Adrenal gland (tissue), 12 donors: ENCODE measurements around the gene HIBADH. TPM values are rescaled to one million over a fixed set of nuclear protein-coding genes. Genes with fewer than 3 reads are reported as not detected.

Experiments
- DNase-seq, 7 donors: peaks; one replicate each; pipeline ENCODE4 v3.0.0-alpha.2; 2019 to 2020
- H3K27ac ChIP-seq, 5 donors: fragments of 200-600 bp; sonication (generic) in 4 of 5; 1 replicate in 3 of 5; 2 replicates in 2 of 5; pipeline versions ENCODE4 v1.5.1 to v1.8.0; 2016 to 2020; ENCODE audit warnings: mild to moderate bottlenecking in 1 of 5
- H3K27me3 ChIP-seq: fragments of 200-600 bp; 2 replicates; pipeline ENCODE4 v1.8.0; 2021
- H3K36me3 ChIP-seq, 2 donors: fragments of 200-600 bp; replicated peaks in 1 of 2; 1 replicate in 1 of 2; 2 replicates in 1 of 2; pipeline versions ENCODE4 v1.5.1 to v1.8.0; 2018 to 2022
- H3K4me1 ChIP-seq, 2 donors: fragments of 200-600 bp; replicated peaks in 1 of 2; 1 replicate in 1 of 2; 2 replicates in 1 of 2; pipeline versions ENCODE4 v1.5.1 to v1.8.0; 2018 to 2021
- H3K4me3 ChIP-seq, 4 donors: fragments of 200-600 bp; sonication (generic) in 3 of 4; one replicate each; pipeline ENCODE4 v1.5.1; 2016 to 2018
- H3K9me3 ChIP-seq, 3 donors: fragments of 200-600 bp; sonication (generic) in 1 of 3; replicated peaks in 1 of 3; 1 replicate in 2 of 3; 2 replicates in 1 of 3; pipeline versions ENCODE4 v1.5.1 to v1.8.0; 2016 to 2021
- POLR2A ChIP-seq, 2 donors: fragments of 450-650 bp; IDR thresholded peaks; one replicate each; pipeline ENCODE4 v1.6.1; 2017; ENCODE audit warnings: antibody characterized with exemption in 2 of 2, mild to moderate bottlenecking in 2 of 2, moderate library complexity in 1 of 2
- WGBS, 4 donors: extraction: QIAGEN DNeasy Blood & Tissue Kit in 2 of 4; methylation state at CpG; one replicate each; pipeline versions ENCODE4 v1.1.5 to v1.1.7; 2013 to 2017; 5-methylcytosine and 5-hydroxymethylcytosine counted together
- intact Hi-C, 2 donors: fragments of 100-400 bp; cut with DNase I; formaldehyde crosslinking; loops; one replicate each; pipeline versions ENCODE4 v1.14.1 to v1.15.0; 2022 to 2023
- polyA plus RNA-seq, 3 donors: library from polyadenylated mRNA; stranded (reverse); fragments of 200-250 nt in 2 of 3; fragments of 350-450 nt in 1 of 3; fragmentation: Illumina TruSeq in 1 of 3; extraction: RNeasy Lipid Tissue Mini Kit (QIAGEN cat#74804) in 1 of 3; gene quantifications; one replicate each; pipeline ENCODE4 v1.2.3, GENCODE V29; 2013 to 2014
- total RNA-seq, 9 donors: library from RNA; depleted of rRNA in 4 of 9; stranded (reverse); fragments of >200 nt in 4 of 9; fragments of 120-200 nt in 1 of 9; fragmentation: NEBNext Ultra II Directional in 1 of 9; extraction: Animal tissue kit (Norgen Biotek cat#: 25700) in 1 of 9; gene quantifications; one replicate each; pipeline versions ENCODE4 v1.1.0 to v1.2.4, GENCODE V29; 2013 to 2023
- TF ChIP-seq, protein P1 (sequence below), 6 experiments: fragments of 450-650 bp in 4 of 6; fragments of 200-600 bp in 2 of 6; sonication (generic) in 1 of 6; IDR thresholded peaks; 1 replicate in 5 of 6; 2 replicates in 1 of 6; pipeline versions ENCODE4 v1.5.1 to v1.8.0; 2016 to 2021; ENCODE audit warnings: antibody characterized with exemption in 6 of 6, mild to moderate bottlenecking in 2 of 6, moderate library complexity in 1 of 6
- donor health status: healthy with polysubstance abuse.
- donor health status: Bipolar disorder and iron deficiency.
- donor health status: DM: yes; HTN: yes; CAD: no.
- donor health status: DM: no; HTN: no; CAD: no.
- donor health status: DM: no; HTN: no; CAD: no.
- donor health status: DM: yes; HTN: yes; CAD: no.

HIBADH gene
- total and polyA plus RNA-seq, 12 donors = 42.9 to 227 (median 130) TPM

DNA sequence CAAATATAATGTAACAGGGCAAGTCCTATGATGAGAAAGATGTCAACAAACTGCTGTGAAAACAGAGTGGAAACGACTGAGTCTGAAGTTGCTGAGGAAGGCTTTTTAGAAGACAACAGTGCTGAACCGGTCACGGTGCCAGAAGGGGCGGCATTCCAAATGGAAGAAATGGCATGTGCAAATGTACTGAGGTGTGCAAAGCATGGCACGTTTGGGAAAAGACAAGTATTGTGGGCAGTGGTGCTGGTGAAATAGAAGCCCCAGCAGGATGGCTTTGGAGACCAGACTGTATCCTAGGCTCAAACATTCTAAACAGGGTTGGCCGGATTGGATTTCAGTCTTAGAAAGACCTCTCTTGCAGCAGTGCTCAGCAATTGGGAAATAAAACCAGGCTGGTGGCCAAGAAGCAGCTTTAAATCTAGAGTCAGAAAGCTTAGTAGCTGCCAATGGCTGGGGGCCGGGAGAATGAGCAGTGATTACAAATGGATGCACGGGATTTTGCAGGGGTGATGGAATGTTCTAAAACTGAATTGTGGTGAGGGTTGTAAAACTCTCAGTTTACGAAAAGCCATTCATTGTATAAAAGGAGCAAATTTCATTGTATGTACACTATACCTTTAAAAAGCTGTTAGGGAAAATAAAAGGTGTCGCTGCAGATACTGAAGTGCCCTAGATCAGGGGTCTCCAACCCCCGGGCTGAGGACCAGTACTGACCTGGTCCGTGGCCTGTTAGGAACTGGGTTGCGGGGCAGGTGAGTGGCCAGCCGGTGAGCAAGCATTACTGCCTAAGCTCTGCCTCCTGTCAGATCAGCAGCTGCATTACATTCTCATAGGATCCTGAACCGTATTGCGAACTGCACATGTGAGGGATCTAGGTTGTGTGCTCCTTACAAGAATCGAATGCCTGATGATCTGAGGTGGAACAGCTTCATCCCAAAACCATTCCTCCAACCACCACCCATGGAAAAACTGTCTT, 141.6 kb downstream of the HIBADH start:
- no peak overlapping the region for H3K4me3 ChIP-seq
- no peaks in the 10 kb centered on the region for H3K36me3 ChIP-seq
- no peaks in the 10 kb centered on the region for H3K9me3 ChIP-seq
- H3K27me3 ChIP-seq = no peaks in the 10 kb centered on the region
- intact Hi-C loops = no loop called here
- DNase-seq = peak; percentile 26 to 76 (median 61)
- peaks cover 3 to 16% of the 10 kb centered on the region in 2 donors for H3K4me1 ChIP-seq
- 75 to 85% (median 77%) methylated on average over 16 to 17 of the region's 17 CpGs for WGBS, 4 donors
- TF ChIP-seq, protein P1, sequence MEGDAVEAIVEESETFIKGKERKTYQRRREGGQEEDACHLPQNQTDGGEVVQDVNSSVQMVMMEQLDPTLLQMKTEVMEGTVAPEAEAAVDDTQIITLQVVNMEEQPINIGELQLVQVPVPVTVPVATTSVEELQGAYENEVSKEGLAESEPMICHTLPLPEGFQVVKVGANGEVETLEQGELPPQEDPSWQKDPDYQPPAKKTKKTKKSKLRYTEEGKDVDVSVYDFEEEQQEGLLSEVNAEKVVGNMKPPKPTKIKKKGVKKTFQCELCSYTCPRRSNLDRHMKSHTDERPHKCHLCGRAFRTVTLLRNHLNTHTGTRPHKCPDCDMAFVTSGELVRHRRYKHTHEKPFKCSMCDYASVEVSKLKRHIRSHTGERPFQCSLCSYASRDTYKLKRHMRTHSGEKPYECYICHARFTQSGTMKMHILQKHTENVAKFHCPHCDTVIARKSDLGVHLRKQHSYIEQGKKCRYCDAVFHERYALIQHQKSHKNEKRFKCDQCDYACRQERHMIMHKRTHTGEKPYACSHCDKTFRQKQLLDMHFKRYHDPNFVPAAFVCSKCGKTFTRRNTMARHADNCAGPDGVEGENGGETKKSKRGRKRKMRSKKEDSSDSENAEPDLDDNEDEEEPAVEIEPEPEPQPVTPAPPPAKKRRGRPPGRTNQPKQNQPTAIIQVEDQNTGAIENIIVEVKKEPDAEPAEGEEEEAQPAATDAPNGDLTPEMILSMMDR (IDR thresholded peaks at IDR 0.05) = no peak
- TF ChIP-seq POLR2A (IDR thresholded peaks at IDR 0.05) = no peak
- no peak overlapping the region for H3K27ac ChIP-seq

DNA sequence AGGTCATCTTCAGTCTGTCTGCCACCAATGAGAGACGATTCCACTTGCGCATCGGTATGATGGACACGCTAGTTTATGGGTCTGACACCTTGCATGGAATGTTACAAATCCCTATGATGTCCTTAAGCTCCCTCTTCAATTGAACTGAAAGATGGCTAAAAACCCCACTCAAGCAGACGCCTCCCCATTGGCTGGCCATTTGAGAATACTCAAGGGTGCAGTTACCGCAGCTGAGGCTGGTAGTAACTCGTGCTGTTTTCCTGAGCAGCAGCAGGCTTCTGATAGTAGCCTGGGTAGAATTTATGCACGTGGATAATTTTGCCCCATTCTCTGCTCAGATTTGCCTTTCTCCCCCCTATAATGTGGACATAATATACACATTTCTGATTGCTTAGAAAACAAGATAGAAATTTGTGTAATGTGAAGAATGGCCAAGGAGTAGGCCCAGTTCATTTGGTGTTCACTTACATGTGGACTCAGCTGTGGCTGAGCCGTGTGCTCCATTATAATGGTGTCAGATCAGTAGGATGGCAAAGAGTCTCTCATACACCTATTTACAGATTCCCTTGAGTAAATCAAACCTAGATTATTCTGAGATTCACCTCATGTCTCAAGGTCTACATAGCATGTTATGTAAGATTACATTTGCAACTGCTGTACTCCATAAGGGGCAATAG, 142.8 kb downstream of the HIBADH start:
- 91 to 95% (median 93%) methylated on average over 9 of the region's 9 CpGs for WGBS, 4 donors
- no peak for DNase-seq
- Histone ChIP-seq H3K4me3 (no peak overlapping the region), H3K27ac (no peak overlapping the region), H3K9me3 (no peaks in the 10 kb centered on the region), H3K36me3 (no peaks in the 10 kb centered on the region), H3K27me3 (no peaks in the 10 kb centered on the region), H3K4me1 (peaks cover 3 to 19% of the 10 kb centered on the region in 2 donors)
- intact Hi-C loops = no loop called here
- no peak for TF ChIP-seq POLR2A (IDR thresholded peaks at IDR 0.05)
- TF ChIP-seq, protein P1 (IDR thresholded peaks at IDR 0.05) = no peak

DNA sequence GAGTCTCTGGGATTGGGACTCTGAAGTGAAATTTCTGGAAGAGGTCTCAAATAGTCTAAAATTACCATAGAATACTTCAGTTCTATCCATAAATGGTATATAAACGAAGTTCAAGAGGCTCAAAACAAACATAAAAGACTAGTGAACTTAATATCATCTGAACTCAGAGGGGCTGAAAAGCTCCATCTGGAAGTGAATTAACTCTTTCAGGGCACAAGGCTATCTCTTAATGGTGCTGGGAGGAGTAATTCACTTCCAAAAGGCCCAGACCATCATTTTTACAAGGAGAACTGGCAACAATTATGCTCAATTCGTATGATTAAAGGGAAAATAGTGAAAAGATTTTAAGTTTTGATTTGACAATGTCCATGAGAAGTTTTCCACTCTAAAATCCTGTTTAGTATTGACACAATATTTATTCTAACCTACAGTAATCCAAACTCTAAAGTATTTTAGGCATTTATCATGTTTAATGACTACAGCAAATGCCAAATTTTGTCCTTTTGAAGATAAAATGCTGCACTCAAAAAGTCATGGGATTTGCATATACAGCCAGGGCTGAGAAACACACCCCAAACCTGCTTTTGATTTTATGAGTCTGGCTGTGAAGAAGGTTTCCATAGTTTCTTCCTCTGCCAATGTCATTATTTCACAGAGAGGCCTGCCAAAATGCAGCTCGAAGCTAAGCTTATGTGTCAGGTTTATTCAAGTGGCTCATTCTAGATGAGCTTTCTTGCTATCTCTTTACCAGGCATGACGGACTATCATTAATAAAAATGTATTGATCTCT, 143.9 kb downstream of the HIBADH start:
- Histone ChIP-seq H3K36me3 (no peaks in the 10 kb centered on the region), H3K27me3 (no peaks in the 10 kb centered on the region), H3K27ac (no peak overlapping the region), H3K4me1 (peaks cover 3 to 19% of the 10 kb centered on the region in 2 donors), H3K9me3 (no peaks in the 10 kb centered on the region), H3K4me3 (no peak overlapping the region)
- intact Hi-C loops = no loop called here
- DNase-seq = peak in 1 of 7 donors; percentile 10
- WGBS, 4 donors = 48 to 68% (median 60%) methylated on average over 4 of the region's 4 CpGs
- TF ChIP-seq, protein P1 (IDR thresholded peaks at IDR 0.05) = no peak
- no peak for TF ChIP-seq POLR2A (IDR thresholded peaks at IDR 0.05)

DNA sequence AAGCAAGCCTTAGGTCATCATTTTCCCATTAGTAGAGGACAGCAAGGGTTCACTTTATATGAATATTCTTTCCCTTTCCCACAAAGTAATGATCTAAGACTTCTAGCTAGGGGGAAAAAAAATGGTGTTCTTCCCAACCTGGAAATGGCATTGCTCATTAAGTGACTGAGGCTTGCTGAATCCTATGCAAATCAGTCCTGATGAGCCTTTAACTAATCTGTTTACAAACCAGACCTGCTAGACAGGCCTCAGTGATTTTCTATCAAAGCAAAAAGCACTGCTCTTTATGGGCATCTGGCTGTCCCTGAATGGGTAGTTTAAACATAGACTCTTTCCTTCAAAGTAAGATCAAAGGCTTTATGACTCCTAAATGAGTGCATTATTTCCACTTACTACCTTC, 146.3 kb downstream of the HIBADH start:
- no peaks in the 10 kb centered on the region for H3K36me3 ChIP-seq
- H3K27ac ChIP-seq = no peak overlapping the region
- H3K4me1 ChIP-seq = peaks cover 3 to 19% of the 10 kb centered on the region in 2 donors
- H3K9me3 ChIP-seq = no peaks in the 10 kb centered on the region
- TF ChIP-seq, protein P1 (IDR thresholded peaks at IDR 0.05) = no peak
- TF ChIP-seq POLR2A (IDR thresholded peaks at IDR 0.05) = no peak
- no peaks in the 10 kb centered on the region for H3K27me3 ChIP-seq
- no peak for DNase-seq
- intact Hi-C loops = no loop called here
- no peak overlapping the region for H3K4me3 ChIP-seq
